ENCODE measurements around the gene NOC4L. TPM values are rescaled to one million over a fixed set of nuclear protein-coding genes. Genes with fewer than 3 reads are reported as not detected.

NOC4L gene
- total RNA-seq (2022): 39.6 and 40.7 TPM in 2 replicates
- percentile 51 among the genes with signal in this experiment for Bru-seq, nascent RNA
- BruChase-seq, experiment 1, labeled RNA remaining after a 2-hour chase: percentile 56 among the genes with signal in this experiment
- percentile 71 among the genes with signal in this experiment for BruChase-seq, experiment 2, labeled RNA remaining after a 6-hour chase
- long read RNA-seq, transcript NOC4L-201 (15 exons, 1,632 nt): major isoform, 137 of 153 reads
- long read RNA-seq, partial matches to known transcripts: 5 of 153 reads
- long read RNA-seq, other reads (novel, unspliced or antisense): 11 of 153 reads

DNA sequence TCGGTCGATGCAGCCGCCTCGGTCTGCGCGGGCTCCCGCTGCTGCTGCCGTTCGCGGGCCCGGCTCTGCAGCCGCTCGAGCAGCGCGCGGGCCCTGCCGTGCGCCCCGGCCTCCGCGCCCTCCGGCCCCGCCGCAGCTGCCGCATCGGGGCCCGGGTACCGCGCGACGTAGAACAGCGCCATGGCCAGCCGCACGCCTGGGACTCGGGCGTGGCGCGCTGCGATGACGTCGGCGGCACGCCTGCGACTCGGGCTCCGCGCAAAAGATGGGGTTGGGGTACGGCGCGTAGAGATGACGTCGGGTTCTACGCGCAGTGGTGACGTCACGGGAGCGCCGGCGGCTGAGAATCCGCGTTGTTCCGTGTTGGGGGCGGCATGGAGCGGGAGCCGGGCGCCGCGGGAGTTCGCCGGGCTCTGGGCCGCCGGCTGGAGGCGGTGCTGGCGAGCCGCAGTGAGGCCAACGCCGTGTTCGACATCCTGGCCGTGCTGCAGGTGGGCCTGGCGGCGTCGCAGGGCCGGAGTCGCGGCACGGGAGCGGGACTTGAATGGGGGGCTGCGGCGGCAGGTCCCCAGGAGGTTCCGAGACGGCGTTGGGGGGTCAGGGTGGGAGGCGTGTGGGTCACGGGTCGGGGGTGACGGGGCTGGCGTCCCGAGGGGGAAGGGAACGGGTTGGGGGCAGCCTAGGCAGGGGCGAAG lies at the start of gene NOC4L, which contains the start of gene DDX51:
TSS of gene NOC4L (plus strand) at position 343 of the 695 bp plus-strand sequence. CDS start at position 375, 32 bp downstream.
TSS of gene DDX51 (minus strand) at position 205 of the 695 bp plus-strand sequence. CDS start at position 182, 23 bp downstream.
- no peaks in the 10 kb centered on the region for H3K4me1 Mint-ChIP-seq (ENCODE audit: low read depth, unreplicated experiment)
- H3K9me3 Mint-ChIP-seq (ENCODE audit: unreplicated experiment): no peaks in the 10 kb centered on the region
- no peaks in the 10 kb centered on the region for H3K9me3 ChIP-seq
- no peaks in the 10 kb centered on the region for H3K27me3 Mint-ChIP-seq (ENCODE audit: insufficient read depth, unreplicated experiment)
- TF ChIP-seq, protein P1, sequence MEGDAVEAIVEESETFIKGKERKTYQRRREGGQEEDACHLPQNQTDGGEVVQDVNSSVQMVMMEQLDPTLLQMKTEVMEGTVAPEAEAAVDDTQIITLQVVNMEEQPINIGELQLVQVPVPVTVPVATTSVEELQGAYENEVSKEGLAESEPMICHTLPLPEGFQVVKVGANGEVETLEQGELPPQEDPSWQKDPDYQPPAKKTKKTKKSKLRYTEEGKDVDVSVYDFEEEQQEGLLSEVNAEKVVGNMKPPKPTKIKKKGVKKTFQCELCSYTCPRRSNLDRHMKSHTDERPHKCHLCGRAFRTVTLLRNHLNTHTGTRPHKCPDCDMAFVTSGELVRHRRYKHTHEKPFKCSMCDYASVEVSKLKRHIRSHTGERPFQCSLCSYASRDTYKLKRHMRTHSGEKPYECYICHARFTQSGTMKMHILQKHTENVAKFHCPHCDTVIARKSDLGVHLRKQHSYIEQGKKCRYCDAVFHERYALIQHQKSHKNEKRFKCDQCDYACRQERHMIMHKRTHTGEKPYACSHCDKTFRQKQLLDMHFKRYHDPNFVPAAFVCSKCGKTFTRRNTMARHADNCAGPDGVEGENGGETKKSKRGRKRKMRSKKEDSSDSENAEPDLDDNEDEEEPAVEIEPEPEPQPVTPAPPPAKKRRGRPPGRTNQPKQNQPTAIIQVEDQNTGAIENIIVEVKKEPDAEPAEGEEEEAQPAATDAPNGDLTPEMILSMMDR (IDR thresholded peaks at IDR 0.05; ENCODE audit: insufficient read depth in 1 of 2, low read depth in 1 of 2, low read length in 1 of 2, severe bottlenecking in 1 of 2, unreplicated experiment in 1 of 2): no peak
- BruUV-seq (replicated peaks): no TSS peak
- H3K27ac Mint-ChIP-seq (ENCODE audit: unreplicated experiment): peak within 1 kb of the TSS; percentile 89
- intact Hi-C loops (cut with micrococcal nuclease; ENCODE audit: unreplicated experiment): loop anchor here (2.0 kb wide), 1 partner anchor 59 kb away; no protein-coding TSS in a partner anchor
- H3K36me3 Mint-ChIP-seq (ENCODE audit: insufficient read depth, unreplicated experiment): peaks cover 56% of the 10 kb centered on the region
- CTCF ChIA-PET: interaction anchor here (1.1 kb wide), 1 partner anchor 10 kb away, joined by 4 read pairs; no protein-coding TSS in a partner anchor
- POLR2A ChIA-PET: no interaction called here
- H3K4me3 ChIP-seq (ENCODE audit: low read depth, low read length): peak within 1 kb of the TSS; percentile 90
- DNase-seq: peak; percentile 92 to 96
- H3K36me3 ChIP-seq (ENCODE audit: control insufficient read depth, insufficient read depth, low read length): no peaks in the 10 kb centered on the region; the same call in none of the 2 replicates
- peaks cover 6% of the 10 kb centered on the region for H3K4me1 ChIP-seq
- peak within 1 kb of the TSS; percentile 85 for H3K4me3 Mint-ChIP-seq (ENCODE audit: unreplicated experiment)
- no peaks in the 10 kb centered on the region for H3K27me3 ChIP-seq (replicated peaks; ENCODE audit: control insufficient read depth, insufficient read depth, low read length)

DNA sequence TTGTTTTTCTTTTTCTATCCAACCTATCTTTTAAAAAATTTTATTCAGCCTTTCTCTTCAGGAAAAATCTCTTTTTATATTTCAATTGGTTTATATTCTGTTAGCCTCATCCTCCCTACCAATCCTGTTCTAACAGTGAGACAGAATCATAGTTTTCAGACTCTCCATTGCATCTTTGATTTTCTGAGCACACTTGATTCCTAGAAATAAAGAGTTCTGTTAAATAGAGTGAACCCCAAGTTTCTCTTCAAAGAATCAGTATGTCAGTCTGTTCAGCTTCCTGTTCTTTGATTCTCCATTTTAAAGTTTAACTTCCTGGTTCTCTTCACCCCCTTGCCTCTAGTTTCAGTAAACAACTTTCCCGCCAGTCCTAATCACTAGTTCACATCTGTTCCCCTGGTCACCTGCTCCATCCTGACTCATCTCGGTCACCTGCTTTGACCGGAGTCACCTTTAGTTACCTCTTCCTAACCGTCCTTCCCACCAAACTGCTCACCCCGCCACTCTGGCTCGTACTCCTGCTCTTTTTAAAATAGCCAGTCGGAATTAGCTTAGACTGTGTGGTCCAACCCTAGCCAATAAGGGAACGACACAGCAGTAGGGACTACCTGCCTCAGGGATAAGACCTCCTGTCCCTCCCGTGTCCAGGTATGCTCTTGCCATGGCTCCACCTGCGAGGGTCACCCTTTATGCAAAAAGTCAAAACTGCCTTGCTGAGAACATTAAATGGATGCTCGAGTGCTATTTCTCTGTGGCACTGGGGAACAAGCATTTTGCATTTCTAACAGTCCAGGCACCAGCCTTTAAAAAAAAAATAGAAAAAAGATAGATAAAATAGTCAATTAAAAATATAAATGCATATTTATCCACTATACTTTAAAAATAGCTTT lies 48.5 kb upstream of the NOC4L start:
- Mint-ChIP-seq H3K27me3 (ENCODE audit: insufficient read depth, unreplicated experiment) (no peaks in the 10 kb centered on the region), H3K36me3 (ENCODE audit: insufficient read depth, unreplicated experiment) (peaks cover 55% of the 10 kb centered on the region), H3K9me3 (ENCODE audit: unreplicated experiment) (peaks cover 16% of the 10 kb centered on the region), H3K4me1 (ENCODE audit: low read depth, unreplicated experiment) (peaks cover 7% of the 10 kb centered on the region), H3K4me3 (ENCODE audit: unreplicated experiment) (no peak overlapping the region), H3K27ac (ENCODE audit: unreplicated experiment) (peak overlapping the region; percentile 6)
- no peaks in the 10 kb centered on the region for H3K27me3 ChIP-seq (replicated peaks; ENCODE audit: control insufficient read depth, insufficient read depth, low read length)
- ChIA-PET POLR2A (no interaction called here), CTCF (no interaction called here)
- no TSS peak for BruUV-seq (replicated peaks)
- intact Hi-C loops (cut with micrococcal nuclease; ENCODE audit: unreplicated experiment): loop anchor here (1.0 kb wide), 1 partner anchor 20 kb away; no protein-coding TSS in a partner anchor
- H3K9me3 ChIP-seq: no peaks in the 10 kb centered on the region
- DNase-seq: no peak
- TF ChIP-seq, protein P1 (IDR thresholded peaks at IDR 0.05; ENCODE audit: insufficient read depth in 1 of 2, low read depth in 1 of 2, low read length in 1 of 2, severe bottlenecking in 1 of 2, unreplicated experiment in 1 of 2): no peak
- no peaks in the 10 kb centered on the region for H3K4me1 ChIP-seq
- no peak overlapping the region for H3K4me3 ChIP-seq (ENCODE audit: low read depth, low read length)
- H3K36me3 ChIP-seq (ENCODE audit: control insufficient read depth, insufficient read depth, low read length): no peaks in the 10 kb centered on the region; the same call in 1 of the 2 replicates

DNA sequence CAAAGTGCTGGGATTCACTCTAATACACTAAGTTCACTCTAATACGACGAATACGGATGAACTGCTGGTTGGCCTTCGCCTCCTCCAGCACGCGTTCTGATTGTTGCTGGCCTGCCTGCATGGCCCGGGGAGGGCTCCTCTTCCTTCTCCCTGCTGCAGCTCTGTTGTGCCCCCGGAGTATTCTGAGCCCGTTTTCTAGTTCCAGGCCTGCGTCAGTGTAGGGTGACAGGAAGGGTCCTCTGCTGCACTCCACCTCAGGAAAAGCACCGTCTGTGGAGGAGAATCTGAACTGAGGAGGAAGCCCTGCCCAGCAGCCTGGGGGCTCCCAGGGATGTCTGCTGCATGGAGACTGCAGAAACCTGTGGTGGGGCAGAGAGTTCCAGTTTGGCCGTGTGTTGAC lies 44.5 kb upstream of the NOC4L start:
- no peak overlapping the region for H3K27ac Mint-ChIP-seq (ENCODE audit: unreplicated experiment)
- H3K4me3 Mint-ChIP-seq (ENCODE audit: unreplicated experiment): no peak overlapping the region
- DNase-seq: no peak
- H3K9me3 Mint-ChIP-seq (ENCODE audit: unreplicated experiment): peaks cover 16% of the 10 kb centered on the region
- TF ChIP-seq, protein P1 (IDR thresholded peaks at IDR 0.05; ENCODE audit: insufficient read depth in 1 of 2, low read depth in 1 of 2, low read length in 1 of 2, severe bottlenecking in 1 of 2, unreplicated experiment in 1 of 2): no peak
- Histone ChIP-seq H3K27me3 (replicated peaks; ENCODE audit: control insufficient read depth, insufficient read depth, low read length) (no peaks in the 10 kb centered on the region), H3K4me1 (no peaks in the 10 kb centered on the region), H3K36me3 (ENCODE audit: control insufficient read depth, insufficient read depth, low read length) (no peaks in the 10 kb centered on the region; the same call in 1 of the 2 replicates), H3K9me3 (no peaks in the 10 kb centered on the region), H3K4me3 (ENCODE audit: low read depth, low read length) (no peak overlapping the region)
- H3K36me3 Mint-ChIP-seq (ENCODE audit: insufficient read depth, unreplicated experiment): peaks cover 36% of the 10 kb centered on the region
- no TSS peak for BruUV-seq (replicated peaks)
- H3K27me3 Mint-ChIP-seq (ENCODE audit: insufficient read depth, unreplicated experiment): no peaks in the 10 kb centered on the region
- ChIA-PET CTCF (no interaction called here), POLR2A (no interaction called here)
- peaks cover 7% of the 10 kb centered on the region for H3K4me1 Mint-ChIP-seq (ENCODE audit: low read depth, unreplicated experiment)
- intact Hi-C loops (cut with micrococcal nuclease; ENCODE audit: unreplicated experiment): no loop called here

Measured in Caco-2 (cell line).